ENCODE results near the gene SIM1. TPM values are rescaled to one million over a fixed set of nuclear protein-coding genes. Genes with fewer than 3 reads are reported as not detected.

SIM1 gene
- total and polyA plus RNA-seq, 2 of the 8 experiments (the other 6 are each of a cell fraction or from before 2014, with no cell fraction given) = 0.02 to 0.39 TPM

GRCh38 chr6:100445512-100445911, 19.2 kb downstream of the SIM1 start:
- POLR2A ChIA-PET (ENCODE audit: partially characterized antibody) = interaction anchor here (1.4 kb wide), 1 partner anchor 11 kb away, joined by 5 read pairs; no protein-coding TSS in a partner anchor
- peaks cover 14 to 29% (median 19%) of the 10 kb centered on the region in 4 experiments for H3K4me1 ChIP-seq (replicated peaks in 1 of 4; ENCODE audit: control insufficient read depth in 3 of 4, insufficient read depth in 4 of 4, low read length in 3 of 4)
- no peak overlapping the region for H2BK5ac ChIP-seq (ENCODE audit: low read depth, low read length)
- peaks cover 16 to 18% of the 10 kb centered on the region in 2 experiments for H4K20me1 ChIP-seq (replicated peaks in 1 of 2; ENCODE audit: control insufficient read depth in 1 of 2, insufficient read depth in 2 of 2, low read length in 2 of 2)
- H3K4me2 ChIP-seq (ENCODE audit: insufficient read depth in 1 of 2, low read depth in 2 of 2, low read length in 2 of 2) = no peak overlapping the region; a peak in 1 of 4 replicates
- H4K5ac ChIP-seq (ENCODE audit: insufficient read length, low read depth, low read length) = no peak overlapping the region
- no peak overlapping the region for H3K4ac ChIP-seq (replicated peaks; ENCODE audit: insufficient read length, low read depth, low read length)
- no peak overlapping the region for H3K56ac ChIP-seq (replicated peaks; ENCODE audit: insufficient read length, low read depth, low read length)
- DNase-seq (ENCODE audit: low read depth in 1 of 2, low spot score in 2 of 2) (no peak), FAIRE-seq (no peak)
- no peak overlapping the region for H3K4me3 ChIP-seq (ENCODE audit: extremely low read depth in 1 of 4, insufficient read depth in 2 of 4, low read depth in 3 of 4, low read length in 4 of 4)
- no peak overlapping the region for H3K23ac ChIP-seq (ENCODE audit: insufficient read length)
- 72% methylated on average over 3 of the region's 3 CpGs; no CpG with 5 or more reads in 1 of the 2 experiments for WGBS, 2 experiments (ENCODE audit: extremely low coverage in 1 of 2, insufficient coverage in 1 of 2, insufficient read length in 1 of 2, insufficient replicate concordance in 2 of 2, low coverage in 1 of 2, low lambda C conversion rate in 2 of 2, missing lambda C conversion rate in 1 of 2)
- no peak overlapping the region for H2AK5ac ChIP-seq (ENCODE audit: low read depth, low read length)
- H3K18ac ChIP-seq (ENCODE audit: extremely low read depth, low read length) = no peak overlapping the region
- no peak overlapping the region for H4K91ac ChIP-seq (replicated peaks; ENCODE audit: insufficient read length, low read length)
- no peak overlapping the region for H2BK15ac ChIP-seq (ENCODE audit: low read length)
- H2BK12ac ChIP-seq (ENCODE audit: low read depth, low read length) = no peak overlapping the region
- no peak overlapping the region for H2BK120ac ChIP-seq (replicated peaks; ENCODE audit: low read depth, low read length)
- H4K8ac ChIP-seq (ENCODE audit: extremely low read depth, insufficient read depth, low read length) = no peak overlapping the region
- no peaks in the 10 kb centered on the region for H3K36me3 ChIP-seq (ENCODE audit: control insufficient read depth in 2 of 4, insufficient read depth in 4 of 4, low read length in 3 of 4)
- no peaks in the 10 kb centered on the region for H3K9me3 ChIP-seq (ENCODE audit: insufficient read depth in 2 of 2, low read depth in 1 of 2, low read length in 1 of 2)
- H3K14ac ChIP-seq (ENCODE audit: insufficient read length) = no peak overlapping the region
- no peak overlapping the region for H3K27ac ChIP-seq (ENCODE audit: low read depth, low read length)
- H3K27me3 ChIP-seq (replicated peaks in 1 of 4; ENCODE audit: control insufficient read depth in 3 of 4, extremely low read depth in 1 of 4, insufficient read depth in 3 of 4, low read length in 3 of 4) = peaks cover 50 to 59% (median 55%) of the 10 kb centered on the region in 4 experiments
- no peak overlapping the region for H2BK20ac ChIP-seq (ENCODE audit: low read length)
- no peaks in the 10 kb centered on the region for H3K79me1 ChIP-seq (ENCODE audit: low read depth, low read length)
- no peak overlapping the region for H3K9ac ChIP-seq (replicated peaks in 1 of 4; ENCODE audit: extremely low read depth in 1 of 4, low read depth in 3 of 4, low read length in 3 of 4)
- no peak overlapping the region for H2AFZ ChIP-seq (ENCODE audit: low read length)
- no peaks in the 10 kb centered on the region for H3K79me2 ChIP-seq (ENCODE audit: control insufficient read depth in 1 of 2, insufficient read depth in 2 of 2, low read length in 2 of 2)
- H3K23me2 ChIP-seq (ENCODE audit: low read depth, low read length) = peaks cover 7% of the 10 kb centered on the region; the same call in 1 of the 2 replicates
- CTCF ChIA-PET (ENCODE audit: partially characterized antibody) = interaction anchor here (0.7 to 15.2 kb wide), 5 partner anchors 12 to 860 kb away, joined by 3 to 215 read pairs (median 3); partner anchors contain the start of gene SIM1
- TF ChIP-seq SP1 (IDR thresholded peaks at IDR 0.05; ENCODE audit: low read depth, low read length) (no peak), ZNF274 (IDR thresholded peaks at IDR 0.05; ENCODE audit: borderline replicate concordance, extremely low read depth, low read length) (no peak), USF2 (IDR thresholded peaks at IDR 0.05; ENCODE audit: low read length) (no peak), NRF1 (IDR thresholded peaks at IDR 0.05; ENCODE audit: low read depth, low read length) (no peak), HDAC2 (IDR thresholded peaks at IDR 0.05; ENCODE audit: borderline replicate concordance in 1 of 2, low read depth in 2 of 2, low read length in 2 of 2) (no peak), CHD2 (IDR thresholded peaks at IDR 0.05; ENCODE audit: low read length) (no peak), ASH2L (IDR thresholded peaks at IDR 0.05; ENCODE audit: low read length) (no peak), JUN (IDR thresholded peaks at IDR 0.05; ENCODE audit: low read depth, low read length) (no peak), CBX5 (IDR thresholded peaks at IDR 0.05; ENCODE audit: low read depth, low read length) (no peak), MAX (IDR thresholded peaks at IDR 0.05) (no peak), FOSL1 (IDR thresholded peaks at IDR 0.05; ENCODE audit: insufficient read depth, low read depth, low read length) (no peak), BRCA1 (IDR thresholded peaks at IDR 0.05; ENCODE audit: low read depth, low read length) (no peak), TCF12 (IDR thresholded peaks at IDR 0.05; ENCODE audit: low read depth, low read length) (no peak)
